UCSD-AML1 (cell line): ENCODE results near the gene UQCRH.
"Not testable (repeated sequence)": the region's sequence is repeated elsewhere in the genome, so short reads cannot be mapped to it uniquely, and the experiment has no call there.

Experiments used
- DNase-seq: peaks from one replicate; lab custom pipeline; 2025; ENCODE audit not compliant: unreplicated experiment; lab: John Stamatoyannopoulos, UW

Gene UQCRH

DNA sequence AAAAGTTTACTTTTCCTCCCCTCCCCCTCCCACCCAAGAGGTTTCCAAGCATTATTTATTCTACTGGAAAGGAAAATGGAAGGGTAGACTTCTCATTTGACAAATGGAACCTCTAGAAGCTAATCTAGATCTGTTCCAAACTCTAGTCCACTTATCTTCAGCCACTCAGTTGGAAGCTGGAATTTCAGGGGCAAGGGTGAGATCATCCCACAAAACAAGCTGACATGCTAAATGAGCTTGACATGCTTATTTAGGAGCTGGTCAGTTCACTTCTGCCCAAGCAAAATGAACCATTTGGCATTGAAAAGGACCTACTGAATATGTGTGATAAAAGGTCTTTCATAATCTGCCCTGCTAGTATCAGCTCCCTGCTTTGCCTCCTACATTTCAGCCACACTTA lies 5.1 kb upstream of the UQCRH start:
- DNase-seq: no peak

DNA sequence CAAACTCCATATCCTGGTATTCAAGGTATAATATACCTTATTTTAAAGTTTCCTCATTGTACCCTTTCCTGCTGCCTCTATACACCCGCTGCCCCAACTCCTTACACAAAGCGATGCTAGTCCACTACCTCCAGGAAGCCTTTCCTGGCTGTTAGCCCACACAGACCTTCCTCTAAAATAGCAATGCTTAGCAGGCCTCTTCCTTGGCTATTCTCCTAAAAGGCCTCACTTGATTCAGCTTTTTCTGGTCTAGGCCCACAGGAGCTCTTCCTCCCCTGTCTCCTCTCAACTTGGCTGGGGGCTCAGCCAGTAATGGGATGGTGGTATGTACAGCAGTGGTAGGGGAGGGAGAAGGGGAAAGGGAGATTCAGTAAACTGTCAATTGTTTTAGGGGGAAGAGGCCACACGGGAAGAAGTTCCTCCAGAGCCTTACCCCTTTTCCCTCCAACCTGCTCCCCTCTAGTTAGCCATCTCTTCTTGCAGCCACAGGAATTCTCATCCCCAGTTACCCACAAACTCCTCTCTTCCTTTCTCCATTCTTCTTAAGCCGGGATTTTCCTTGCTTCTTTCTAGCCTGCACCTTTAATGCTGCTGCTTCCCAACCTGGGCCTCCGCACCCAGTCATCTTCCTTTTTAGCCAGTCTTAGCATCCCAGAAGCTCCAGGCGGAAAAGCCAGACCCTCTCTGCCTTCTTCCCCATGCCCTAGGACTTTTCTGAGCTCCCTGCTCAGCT lies 2.7 kb upstream of the UQCRH start:
- DNase-seq: peak; percentile 27

DNA sequence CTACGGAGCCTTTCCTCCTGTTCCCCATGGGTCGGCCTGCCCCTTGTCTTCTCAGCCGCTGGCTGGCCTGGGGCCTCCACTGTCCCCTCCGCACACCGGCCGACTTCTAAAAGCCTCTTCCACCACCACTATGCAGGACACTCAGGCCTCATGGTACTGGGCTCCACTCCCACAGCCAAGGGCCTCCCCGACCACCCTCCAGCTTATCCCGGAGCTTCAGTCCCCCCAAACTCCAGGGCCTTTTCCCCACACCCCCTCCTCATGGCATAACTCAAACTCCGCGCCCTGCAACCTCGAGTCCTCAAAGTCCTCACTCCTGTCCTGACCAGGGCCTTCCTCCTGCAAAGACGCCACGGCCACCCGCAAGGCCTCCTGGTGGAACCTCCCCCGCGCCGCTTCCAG lies 2.1 kb upstream of the UQCRH start:
- no peak for DNase-seq

GRCh38 chr1:46301808-46302640 lies 1.5 kb upstream of the UQCRH start:
- DNase-seq: peak; percentile 75

- peak; percentile 68 for DNase-seq
Measured at GRCh38 chr1:46302641-46303037, 859 bp upstream of the UQCRH start.

DNA sequence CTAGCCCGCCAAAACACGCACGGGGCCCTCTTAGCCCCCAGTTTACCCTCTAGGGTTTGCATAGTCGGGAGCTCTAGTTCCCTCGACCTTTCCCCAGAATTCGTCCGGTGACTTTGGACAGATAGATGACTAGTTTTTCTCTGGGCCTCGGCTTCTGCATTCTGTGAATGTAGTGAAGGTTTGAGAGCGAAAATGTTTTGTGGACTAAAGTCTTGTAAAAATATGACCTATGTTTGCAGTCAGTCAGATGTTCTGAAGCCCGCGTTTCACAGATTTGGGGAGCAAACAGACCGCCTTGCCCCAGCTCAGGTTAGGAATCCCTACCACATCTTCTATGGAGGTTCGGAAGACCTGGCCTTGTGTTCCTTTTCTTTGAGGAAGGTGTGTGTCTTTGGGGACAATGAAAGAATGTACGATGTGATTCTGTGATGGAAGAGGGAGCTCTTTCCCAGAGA lies 401 bp downstream of the UQCRH start:
- DNase-seq: no peak

- DNase-seq: no peak
Measured at GRCh38 chr1:46306159-46306530, 2.6 kb downstream of the UQCRH start.

- DNase-seq: no peak
Measured at GRCh38 chr1:46309401-46310159, 6.1 kb downstream of the UQCRH start.

GRCh38 chr1:46310321-46310720 lies 6.8 kb downstream of the UQCRH start:
- no peak for DNase-seq

DNA sequence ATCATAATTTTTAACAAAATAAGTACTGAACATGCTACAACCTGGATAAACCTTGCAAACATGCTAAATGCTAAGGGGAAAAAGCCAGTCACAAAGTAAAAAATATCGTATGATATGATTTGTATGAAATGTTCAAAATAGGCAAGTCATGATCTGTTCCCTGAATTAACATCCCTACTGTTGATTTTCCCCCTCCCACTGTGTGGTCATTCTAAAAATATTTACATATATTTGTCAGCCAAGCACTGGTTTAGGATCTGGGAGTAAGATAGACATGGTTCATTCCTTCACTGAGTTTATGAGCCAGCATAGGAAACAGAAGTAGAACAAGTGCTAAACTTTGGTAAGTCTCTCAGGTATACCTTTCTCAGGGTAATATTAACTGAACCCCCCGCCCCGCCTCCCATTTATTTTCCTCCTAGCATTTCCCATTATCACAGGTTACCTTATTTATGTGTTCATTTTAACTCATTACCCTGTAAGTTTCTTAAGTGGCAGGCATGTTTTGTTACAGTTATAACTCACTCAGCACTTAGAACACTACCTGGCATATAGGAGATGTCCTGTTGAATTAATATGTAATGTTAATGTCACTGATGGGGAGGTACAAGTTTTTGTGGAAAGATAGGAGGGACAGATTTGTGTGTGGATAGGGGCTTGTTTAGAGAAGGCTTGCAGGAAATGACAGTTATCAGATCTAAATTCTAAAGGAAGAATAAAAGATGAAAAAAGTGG lies 12.3 kb downstream of the UQCRH start:
- no peak for DNase-seq

DNA sequence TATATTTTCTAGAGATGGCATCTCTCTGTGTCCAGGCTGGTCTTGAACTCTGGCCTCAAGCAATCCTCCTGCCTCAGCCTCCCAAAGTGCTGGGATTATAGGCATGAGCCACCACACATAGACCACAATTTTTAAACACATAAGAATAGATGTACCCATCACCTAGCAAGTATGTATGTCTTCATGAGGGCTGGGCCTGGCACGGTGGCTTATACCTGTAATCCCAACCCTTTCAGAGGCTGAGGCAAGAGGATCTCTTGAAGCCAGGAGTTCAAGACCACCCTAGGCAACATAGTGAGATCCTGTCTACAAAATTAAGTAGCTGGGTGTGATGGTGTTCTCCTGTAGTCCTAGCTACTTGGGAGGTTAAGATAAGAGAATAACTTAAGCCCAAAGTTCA lies 13.8 kb downstream of the UQCRH start:
- DNase-seq: no peak

GRCh38 chr1:46319301-46319700 lies 15.8 kb downstream of the UQCRH start:
- not testable (repeated sequence) for DNase-seq

GRCh38 chr1:46319960-46320914 lies 16.7 kb downstream of the UQCRH start:
- DNase-seq: not testable (repeated sequence)

DNA sequence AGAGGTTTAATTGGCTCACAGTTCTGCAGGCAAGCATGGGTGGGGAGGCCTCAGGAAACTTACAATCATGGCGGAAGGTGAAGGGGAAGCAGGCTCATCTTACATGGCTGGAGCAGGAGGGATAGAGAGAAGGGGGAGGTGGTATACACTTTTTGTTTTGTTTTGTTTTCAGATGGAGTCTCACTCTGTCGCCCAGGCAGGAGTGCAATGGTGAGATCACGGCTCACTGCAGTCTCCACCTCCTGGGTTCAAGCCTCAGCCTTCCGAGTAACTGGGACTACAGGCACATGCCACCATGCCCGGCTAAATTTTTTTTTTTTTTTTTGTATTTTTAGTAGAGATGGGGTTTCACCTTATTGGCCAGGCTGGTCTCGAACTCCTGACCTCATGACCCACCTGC lies 18.7 kb downstream of the UQCRH start:
- not testable (repeated sequence) for DNase-seq

- not testable (repeated sequence) for DNase-seq
Measured at GRCh38 chr1:46325285-46326076, 22.0 kb downstream of the UQCRH start.

- not testable (repeated sequence) for DNase-seq
Measured at GRCh38 chr1:46328182-46328581, 24.7 kb downstream of the UQCRH start.

DNA sequence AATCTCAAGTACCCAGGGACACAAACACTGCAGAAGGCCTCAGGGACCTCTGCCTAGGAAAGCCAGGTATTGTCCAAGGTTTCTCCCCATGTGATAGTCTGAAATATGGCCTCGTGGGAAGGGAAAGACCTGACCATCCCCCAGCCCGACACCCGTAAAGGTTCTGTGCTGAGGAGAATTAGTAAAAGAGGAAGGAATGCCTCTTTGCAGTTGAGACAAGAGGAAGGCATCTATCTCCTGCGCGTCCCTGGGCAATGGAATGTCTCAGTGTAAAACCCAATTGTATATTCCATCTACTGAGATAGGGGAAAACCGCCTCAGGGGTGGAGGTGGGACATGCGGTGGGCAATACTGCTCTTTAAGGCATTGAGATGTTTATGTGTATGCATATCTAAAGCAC lies 26.3 kb downstream of the UQCRH start:
- not testable (repeated sequence) for DNase-seq

GRCh38 chr1:46330381-46330780 lies 26.9 kb downstream of the UQCRH start:
- not testable (repeated sequence) for DNase-seq
